ENCODE results near the gene MALSU1. TPM values are rescaled to one million over a fixed set of nuclear protein-coding genes. Genes with fewer than 3 reads are reported as not detected.

MALSU1 gene
- total RNA-seq, 1 donor from 2014 or later: 48.7 TPM

DNA sequence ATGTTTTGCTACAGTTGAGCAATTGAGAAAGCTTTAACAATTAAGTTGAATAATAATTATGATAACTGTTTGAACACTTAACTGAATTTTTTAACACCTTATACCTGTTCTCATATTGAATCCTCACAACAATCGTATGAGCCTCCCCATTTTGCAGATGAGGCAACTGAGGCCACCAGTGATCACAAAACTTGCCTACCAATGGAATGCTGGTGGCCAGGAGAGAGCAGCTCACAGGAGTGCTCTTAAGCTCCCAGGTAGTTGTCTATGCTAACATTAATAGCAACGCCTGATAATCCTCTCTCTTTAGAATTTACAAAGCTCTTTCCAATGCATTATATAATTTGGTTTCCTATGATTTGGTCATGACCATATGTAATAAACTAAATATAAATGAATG lies 31.0 kb upstream of the MALSU1 start:
- Histone ChIP-seq H3K27ac (no peak overlapping the region), H3K79me2 (ENCODE audit: low read depth) (no peaks in the 10 kb centered on the region), H3K9ac (no peak overlapping the region), H3K4me2 (no peak overlapping the region), H4K20me1 (ENCODE audit: low read depth) (no peaks in the 10 kb centered on the region), H3K4me3 (no peak overlapping the region), H3F3A (ENCODE audit: low read depth) (no peaks in the 10 kb centered on the region), H3K9me3 (ENCODE audit: low read depth) (no peaks in the 10 kb centered on the region), H3K27me3 (no peaks in the 10 kb centered on the region), H2AFZ (replicated peaks) (no peak overlapping the region), H3K4me1 (no peaks in the 10 kb centered on the region), H3K36me3 (no peaks in the 10 kb centered on the region)
- no peak for DNase-seq (ENCODE audit: low spot score)
- no peaks in the 10 kb centered on the region for H3K9me3 Mint-ChIP-seq
- no peak overlapping the region for H3K27ac Mint-ChIP-seq
- H3K4me3 Mint-ChIP-seq: no peak overlapping the region
- H3K4me1 Mint-ChIP-seq: no peaks in the 10 kb centered on the region
- TF ChIP-seq EZH2phosphoT487 (IDR thresholded peaks at IDR 0.05) (no peak), CTCF (IDR thresholded peaks at IDR 0.05) (no peak)
- H3K27me3 Mint-ChIP-seq (ENCODE audit: insufficient read depth, low read depth): peaks cover 2% of the 10 kb centered on the region
- H3K36me3 Mint-ChIP-seq: no peaks in the 10 kb centered on the region

- no peaks in the 10 kb centered on the region for H4K20me1 ChIP-seq (ENCODE audit: low read depth)
- Mint-ChIP-seq H3K27ac (no peak overlapping the region), H3K9me3 (no peaks in the 10 kb centered on the region), H3K27me3 (ENCODE audit: insufficient read depth, low read depth) (peaks cover 2% of the 10 kb centered on the region), H3K36me3 (no peaks in the 10 kb centered on the region), H3K4me1 (no peaks in the 10 kb centered on the region), H3K4me3 (no peak overlapping the region)
- no peaks in the 10 kb centered on the region for H3K9me3 ChIP-seq (ENCODE audit: low read depth)
- no peaks in the 10 kb centered on the region for H3K27me3 ChIP-seq
- TF ChIP-seq CTCF (IDR thresholded peaks at IDR 0.05) (no peak), EZH2 (IDR thresholded peaks at IDR 0.05) (no peak), EZH2phosphoT487 (IDR thresholded peaks at IDR 0.05) (no peak)
- no peak overlapping the region for H3K4me3 ChIP-seq
- H3K4me1 ChIP-seq: no peaks in the 10 kb centered on the region
- H3K79me2 ChIP-seq (ENCODE audit: low read depth): no peaks in the 10 kb centered on the region
- H2AFZ ChIP-seq (replicated peaks): no peak overlapping the region
- no peak overlapping the region for H3K9ac ChIP-seq
- no peak for DNase-seq (ENCODE audit: low spot score)
- no peaks in the 10 kb centered on the region for H3K36me3 ChIP-seq
- no peaks in the 10 kb centered on the region for H3F3A ChIP-seq (ENCODE audit: low read depth)
- H3K4me2 ChIP-seq: no peak overlapping the region
- H3K27ac ChIP-seq: no peak overlapping the region
Measured at GRCh38 chr7:23268746-23269145, 30.4 kb upstream of the MALSU1 start.

DNA sequence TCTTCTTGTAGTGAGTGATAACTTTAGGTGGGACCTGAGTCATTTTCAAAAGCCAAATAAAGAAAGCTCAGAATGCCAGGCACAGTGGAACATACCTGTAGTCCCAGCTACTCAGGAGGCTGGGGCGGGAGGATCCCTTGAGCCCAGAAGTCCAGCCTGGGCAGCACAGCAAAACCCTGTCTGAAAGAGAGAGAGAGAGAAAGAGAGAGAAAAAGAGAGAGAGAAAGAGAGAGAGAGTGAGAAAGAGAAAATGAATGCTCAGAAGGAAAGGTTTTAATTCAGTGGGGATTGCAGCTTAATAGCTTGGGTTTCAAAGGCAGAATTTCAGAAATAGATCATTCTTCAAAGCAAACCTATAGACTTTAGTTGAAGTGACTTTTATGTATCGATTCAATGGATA lies 26.9 kb upstream of the MALSU1 start:
- no peak for TF ChIP-seq CTCF (IDR thresholded peaks at IDR 0.05)
- TF ChIP-seq EZH2 (IDR thresholded peaks at IDR 0.05): no peak
- TF ChIP-seq EZH2phosphoT487 (IDR thresholded peaks at IDR 0.05): no peak
- no peaks in the 10 kb centered on the region for H4K20me1 ChIP-seq (ENCODE audit: low read depth)

More for the DNA sequence above, 26.9 kb upstream of the MALSU1 start:
- Histone ChIP-seq H3K9me3 (ENCODE audit: low read depth) (no peaks in the 10 kb centered on the region), H3K9ac (no peak overlapping the region), H2AFZ (replicated peaks) (no peak overlapping the region), H3F3A (ENCODE audit: low read depth) (no peaks in the 10 kb centered on the region), H3K4me1 (no peaks in the 10 kb centered on the region), H3K36me3 (no peaks in the 10 kb centered on the region), H3K4me3 (no peak overlapping the region), H3K27me3 (no peaks in the 10 kb centered on the region), H3K79me2 (ENCODE audit: low read depth) (no peaks in the 10 kb centered on the region), H3K4me2 (no peak overlapping the region), H3K27ac (no peak overlapping the region)
- H3K36me3 Mint-ChIP-seq: no peaks in the 10 kb centered on the region
- no peaks in the 10 kb centered on the region for H3K9me3 Mint-ChIP-seq
- H3K27ac Mint-ChIP-seq: no peak overlapping the region
- DNase-seq (ENCODE audit: low spot score): no peak
- no peaks in the 10 kb centered on the region for H3K4me1 Mint-ChIP-seq
- H3K4me3 Mint-ChIP-seq: no peak overlapping the region
- H3K27me3 Mint-ChIP-seq (ENCODE audit: insufficient read depth, low read depth): peaks cover 9% of the 10 kb centered on the region
